Hepatocyte (in vitro differentiated cells): ENCODE data around the gene UQCRQ. TPM values are rescaled to one million over a fixed set of nuclear protein-coding genes. Genes with fewer than 3 reads are reported as not detected.

Experiments used
- DNase-seq: peaks from one replicate; pipeline ENCODE4 v3.0.0-alpha.2; 2016; ENCODE audit warnings: low spot score
- H2AFZ ChIP-seq: fragments of 200-600 bp; sonication (generic); 2 replicates; pipeline ENCODE4 v1.6.0; 2016; ENCODE audit warnings: antibody characterized with exemption, mild to moderate bottlenecking
- H3K27ac ChIP-seq: fragments of 200-600 bp; sonication (generic); 2 replicates; pipeline ENCODE4 v1.5.1; 2016; ENCODE audit warnings: mild to moderate bottlenecking
- H3K27me3 ChIP-seq: fragments of 200-600 bp; sonication (generic); 2 replicates; pipeline ENCODE4 v1.6.1; 2016
- H3K36me3 ChIP-seq: fragments of 200-600 bp; sonication (generic); replicated peaks from 2 replicates; pipeline ENCODE4 v1.5.1; 2016; ENCODE audit warnings: low read depth; ENCODE audit not compliant: insufficient read depth
- H3K4me1 ChIP-seq: fragments of 200-600 bp; sonication (generic); 2 replicates; pipeline ENCODE4 v1.5.1; 2016; ENCODE audit warnings: mild to moderate bottlenecking, moderate library complexity; ENCODE audit not compliant: insufficient read depth
- H3K4me2 ChIP-seq: fragments of 200-600 bp; sonication (generic); 2 replicates; pipeline ENCODE4 v1.6.0; 2016
- H3K4me3 ChIP-seq: fragments of 200-600 bp; sonication (generic); 2 replicates; pipeline ENCODE4 v1.5.1; 2016; ENCODE audit warnings: mild to moderate bottlenecking
- H3K79me2 ChIP-seq: fragments of 200-600 bp; sonication (generic); 2 replicates; pipeline ENCODE4 v1.6.0; 2017; ENCODE audit warnings: mild to moderate bottlenecking
- H3K9me2 ChIP-seq: fragments of 200-600 bp; sonication (generic); replicated peaks from 2 replicates; pipeline ENCODE4 v1.6.0; 2017; ENCODE audit warnings: mild to moderate bottlenecking; ENCODE audit not compliant: insufficient read depth
- H3K9me3 ChIP-seq: fragments of 200-600 bp; sonication (generic); 2 replicates; pipeline ENCODE4 v1.5.1; 2016; ENCODE audit warnings: low read depth, mild to moderate bottlenecking
- H4K20me1 ChIP-seq: fragments of 200-600 bp; sonication (generic); 2 replicates; pipeline ENCODE4 v1.6.0; 2016; ENCODE audit warnings: mild to moderate bottlenecking; ENCODE audit not compliant: insufficient read depth, poor library complexity, severe bottlenecking
- CTCF ChIP-seq: fragments of 200-600 bp; sonication (generic); IDR thresholded peaks from 2 replicates; pipeline ENCODE4 v1.5.1; 2016; ENCODE audit warnings: antibody characterized with exemption, mild to moderate bottlenecking; ENCODE audit not compliant: poor library complexity
- EZH2 ChIP-seq: fragments of 200-600 bp; sonication (generic); IDR thresholded peaks from 2 replicates; pipeline ENCODE4 v1.6.1; 2016; ENCODE audit warnings: antibody characterized with exemption, mild to moderate bottlenecking, borderline replicate concordance
- EZH2phosphoT487 ChIP-seq: fragments of 200-600 bp; sonication (generic); IDR thresholded peaks from one replicate; pipeline ENCODE4 v1.6.1; 2018; ENCODE audit warnings: antibody characterized with exemption, mild to moderate bottlenecking, low read depth, moderate library complexity; ENCODE audit not compliant: unreplicated experiment, severe bottlenecking
- WGBS: methylation state at CpG from one replicate; pipeline ENCODE4 v1.1.6; 2016; ENCODE audit warnings: low lambda C conversion rate; ENCODE audit errors: missing lambda C conversion rate; 5-methylcytosine and 5-hydroxymethylcytosine counted together
- polyA plus RNA-seq: library from polyadenylated mRNA; unstranded; fragments of >200 nt; fragmentation: Nextera tagmentation; extraction: Ambion mirVana; gene quantifications from 2 replicates; pipeline ENCODE4 v1.2.1, GENCODE V29; 2016
- total RNA-seq: library from RNA; depleted of rRNA; stranded (reverse); fragments of >200 nt; gene quantifications from 2 replicates; pipeline ENCODE4 v1.2.3, GENCODE V29; 2014

UQCRQ gene
- total and polyA plus RNA-seq, 2 experiments from 2014 or later = 174 to 1,138 TPM

- peaks cover 8% of the 10 kb centered on the region for H4K20me1 ChIP-seq
- H2AFZ ChIP-seq = no peak overlapping the region
- DNase-seq = no peak
- no peaks in the 10 kb centered on the region for H3K27me3 ChIP-seq
- WGBS = 74% methylated on average over 2 of the region's 2 CpGs
- H3K9me2 ChIP-seq = no peaks in the 10 kb centered on the region
- TF ChIP-seq EZH2 (no peak), EZH2phosphoT487 (no peak), CTCF (no peak)
- no peak overlapping the region for H3K4me3 ChIP-seq
- peaks cover 21% of the 10 kb centered on the region for H3K79me2 ChIP-seq
- peak overlapping the region; percentile 85 for H3K27ac ChIP-seq
- H3K4me1 ChIP-seq = peaks cover 33% of the 10 kb centered on the region
- H3K4me2 ChIP-seq = no peak overlapping the region
- no peaks in the 10 kb centered on the region for H3K36me3 ChIP-seq
- no peaks in the 10 kb centered on the region for H3K9me3 ChIP-seq
Observed at GRCh38 chr5:132870801-132871200, 4.4 kb downstream of the UQCRQ start.

GRCh38 chr5:132871459-132872284, 5.2 kb downstream of the UQCRQ start:
- 86% methylated on average over 5 of the region's 5 CpGs for WGBS
- Histone ChIP-seq H3K4me3 (no peak overlapping the region), H3K4me1 (peaks cover 32% of the 10 kb centered on the region), H3K36me3 (no peaks in the 10 kb centered on the region), H3K4me2 (no peak overlapping the region), H3K9me3 (no peaks in the 10 kb centered on the region), H4K20me1 (peaks cover 8% of the 10 kb centered on the region), H3K9me2 (no peaks in the 10 kb centered on the region), H3K27ac (peak overlapping the region; percentile 85), H2AFZ (no peak overlapping the region), H3K27me3 (no peaks in the 10 kb centered on the region), H3K79me2 (peaks cover 21% of the 10 kb centered on the region)
- TF ChIP-seq EZH2 (no peak), EZH2phosphoT487 (no peak), CTCF (no peak)
- no peak for DNase-seq

- Histone ChIP-seq H3K4me3 (no peak overlapping the region), H3K9me3 (no peaks in the 10 kb centered on the region), H3K9me2 (no peaks in the 10 kb centered on the region), H4K20me1 (peaks cover under 1% of the 10 kb centered on the region), H3K4me1 (peaks cover 26% of the 10 kb centered on the region), H3K27ac (peak overlapping the region; percentile 85), H3K4me2 (peak overlapping the region; percentile 38), H2AFZ (no peak overlapping the region), H3K79me2 (peaks cover 11% of the 10 kb centered on the region), H3K27me3 (no peaks in the 10 kb centered on the region), H3K36me3 (no peaks in the 10 kb centered on the region)
- 94% methylated on average over 1 of the region's 1 CpG for WGBS
- TF ChIP-seq CTCF (no peak), EZH2phosphoT487 (no peak), EZH2 (no peak)
- DNase-seq = no peak
Observed at GRCh38 chr5:132872788-132873118, 6.3 kb downstream of the UQCRQ start.
